Measurements from ENCODE around the gene GK. TPM values are rescaled to one million over a fixed set of nuclear protein-coding genes. Genes with fewer than 3 reads are reported as not detected.
"Not testable (repeated sequence)": the region's sequence is repeated elsewhere in the genome, so short reads cannot be mapped to it uniquely, and the experiment has no call there.

The GK gene
- total RNA-seq, 2 donors from 2014 or later = 8.9 to 10.2 TPM

GRCh38 chrX:30622361-30622760, 30.9 kb upstream of the GK start:
- peaks cover 5% of the 10 kb centered on the region for H3K9me3 ChIP-seq (ENCODE audit: control insufficient read depth, low read length)
- no peak for TF ChIP-seq CTCF (conservative IDR thresholded peaks at IDR 0.05)
- Mint-ChIP-seq H3K9me3 (peaks cover 40% of the 10 kb centered on the region), H3K4me1 (peaks cover 5% of the 10 kb centered on the region), H3K36me3 (ENCODE audit: low read depth) (peaks cover 2% of the 10 kb centered on the region), H3K4me3 (no peak overlapping the region), H3K27me3 (ENCODE audit: insufficient read depth) (no peaks in the 10 kb centered on the region), H3K27ac (no peak overlapping the region)
- no peak overlapping the region for H3K4me3 ChIP-seq (ENCODE audit: low read length)
- H3K27me3 ChIP-seq (ENCODE audit: control insufficient read depth, insufficient read depth, low read length, poor library complexity, severe bottlenecking) = no peaks in the 10 kb centered on the region
- DNase-seq = no peak
- H3K4me1 ChIP-seq (ENCODE audit: control insufficient read depth, insufficient read depth, low read length) = no peaks in the 10 kb centered on the region
- no peaks in the 10 kb centered on the region for H3K36me3 ChIP-seq (ENCODE audit: control insufficient read depth, insufficient read depth, low read length)
- H3K27ac ChIP-seq (ENCODE audit: low read depth, low read length) = no peak overlapping the region
- no peak overlapping the region for H3K9ac ChIP-seq (ENCODE audit: extremely low read depth, low read length, poor library complexity, severe bottlenecking)
- 94 to 100% methylated on average over 1 to 2 of the region's 2 CpGs for WGBS, 2 experiments (ENCODE audit: insufficient coverage in 1 of 2, insufficient read length in 1 of 2)

GRCh38 chrX:30626402-30626801, 26.8 kb upstream of the GK start:
- Mint-ChIP-seq H3K27me3 (ENCODE audit: insufficient read depth) (no peaks in the 10 kb centered on the region), H3K9me3 (peaks cover 28% of the 10 kb centered on the region), H3K4me3 (no peak overlapping the region), H3K27ac (no peak overlapping the region), H3K36me3 (ENCODE audit: low read depth) (no peaks in the 10 kb centered on the region), H3K4me1 (no peaks in the 10 kb centered on the region)
- Histone ChIP-seq H3K27me3 (ENCODE audit: control insufficient read depth, insufficient read depth, low read length, poor library complexity, severe bottlenecking) (no peaks in the 10 kb centered on the region), H3K4me3 (ENCODE audit: low read length) (no peak overlapping the region), H3K4me1 (ENCODE audit: control insufficient read depth, insufficient read depth, low read length) (no peaks in the 10 kb centered on the region), H3K9me3 (ENCODE audit: control insufficient read depth, low read length) (peaks cover 5% of the 10 kb centered on the region), H3K9ac (ENCODE audit: extremely low read depth, low read length, poor library complexity, severe bottlenecking) (no peak overlapping the region), H3K27ac (ENCODE audit: low read depth, low read length) (no peak overlapping the region), H3K36me3 (ENCODE audit: control insufficient read depth, insufficient read depth, low read length) (no peaks in the 10 kb centered on the region)
- 85 to 100% methylated on average over 1 to 2 of the region's 2 CpGs for WGBS, 2 experiments (ENCODE audit: insufficient coverage in 1 of 2, insufficient read length in 1 of 2)
- TF ChIP-seq CTCF (conservative IDR thresholded peaks at IDR 0.05) = no peak
- DNase-seq = no peak

GRCh38 chrX:30627818-30628652, 25.2 kb upstream of the GK start:
- DNase-seq = no peak
- H3K4me1 ChIP-seq (ENCODE audit: control insufficient read depth, insufficient read depth, low read length) = no peaks in the 10 kb centered on the region
- no peak for TF ChIP-seq CTCF (conservative IDR thresholded peaks at IDR 0.05)
- no peak overlapping the region for H3K27ac ChIP-seq (ENCODE audit: low read depth, low read length)
- no peak overlapping the region for H3K9ac ChIP-seq (ENCODE audit: extremely low read depth, low read length, poor library complexity, severe bottlenecking)
- peaks cover 16% of the 10 kb centered on the region for H3K9me3 Mint-ChIP-seq
- H3K27ac Mint-ChIP-seq = no peak overlapping the region
- H3K36me3 ChIP-seq (ENCODE audit: control insufficient read depth, insufficient read depth, low read length) = no peaks in the 10 kb centered on the region
- no peaks in the 10 kb centered on the region for H3K9me3 ChIP-seq (ENCODE audit: control insufficient read depth, low read length)
- no peaks in the 10 kb centered on the region for H3K36me3 Mint-ChIP-seq (ENCODE audit: low read depth)
- 90 to 91% methylated on average over 2 to 7 of the region's 8 CpGs for WGBS, 2 experiments (ENCODE audit: insufficient coverage in 1 of 2, insufficient read length in 1 of 2)
- no peak overlapping the region for H3K4me3 ChIP-seq (ENCODE audit: low read length)
- no peak overlapping the region for H3K4me3 Mint-ChIP-seq
- H3K27me3 ChIP-seq (ENCODE audit: control insufficient read depth, insufficient read depth, low read length, poor library complexity, severe bottlenecking) = no peaks in the 10 kb centered on the region
- H3K4me1 Mint-ChIP-seq = no peaks in the 10 kb centered on the region
- H3K27me3 Mint-ChIP-seq (ENCODE audit: insufficient read depth) = no peaks in the 10 kb centered on the region

- H3K27me3 Mint-ChIP-seq (ENCODE audit: insufficient read depth); H3K9me3 Mint-ChIP-seq: not testable (repeated sequence)
Measured at GRCh38 chrX:30634070-30634469, 19.2 kb upstream of the GK start.

More at GRCh38 chrX:30634070-30634469, 19.2 kb upstream of the GK start:
- H3K36me3 Mint-ChIP-seq (ENCODE audit: low read depth); H3K4me1 Mint-ChIP-seq; H3K27me3 ChIP-seq (ENCODE audit: control insufficient read depth, insufficient read depth, low read length, poor library complexity, severe bottlenecking); H3K4me3 Mint-ChIP-seq; DNase-seq; H3K4me1 ChIP-seq (ENCODE audit: control insufficient read depth, insufficient read depth, low read length); H3K9me3 ChIP-seq (ENCODE audit: control insufficient read depth, low read length); H3K36me3 ChIP-seq (ENCODE audit: control insufficient read depth, insufficient read depth, low read length); H3K27ac Mint-ChIP-seq; H3K4me3 ChIP-seq (ENCODE audit: low read length); H3K27ac ChIP-seq (ENCODE audit: low read depth, low read length); H3K9ac ChIP-seq (ENCODE audit: extremely low read depth, low read length, poor library complexity, severe bottlenecking): not testable (repeated sequence)
- WGBS, 2 experiments (ENCODE audit: insufficient coverage in 1 of 2, insufficient read length in 1 of 2) = 94 to 100% methylated on average over 1 to 5 of the region's 6 CpGs

Data from endodermal cell (in vitro differentiated cells).